Fibroblast of lung (primary cell): ENCODE results near the gene FBXW10B.
"Not testable (repeated sequence)": the region's sequence is repeated elsewhere in the genome, so short reads cannot be mapped to it uniquely, and the experiment has no call there.

Source experiments
- CTCF ChIP-seq, 2 donors: IDR thresholded peaks in 1 of 2; conservative IDR thresholded peaks in 1 of 2; 1 replicate in 1 of 2; 2 replicates in 1 of 2; pipeline ENCODE4 v1.5.1; 2011 to 2012; ENCODE audit warnings: low read length in 2 of 2, control low read depth in 1 of 2, inconsistent platforms in 1 of 2, low read depth in 1 of 2, mild to moderate bottlenecking in 1 of 2
- EZH2 ChIP-seq: IDR thresholded peaks from 2 replicates; pipeline ENCODE4 v1.5.1; 2012; ENCODE audit warnings: low read length, control low read depth, mild to moderate bottlenecking; ENCODE audit errors: missing control alignments

- not testable (repeated sequence) for TF ChIP-seq CTCF (conservative IDR thresholded peaks at IDR 0.05 in 1 of 2, IDR thresholded peaks at IDR 0.05 in 1 of 2; ENCODE audit: low read depth in 1 of 2, low read length in 2 of 2); EZH2
These were observed 36.2 kb downstream of the FBXW10B start for GRCh38 chr17:15583313-15583712.
